Fibroblast of villous mesenchyme (primary cell): Measurements from ENCODE around the gene PCDH9. TPM values are rescaled to one million over a fixed set of nuclear protein-coding genes. Genes with fewer than 3 reads are reported as not detected.

ENCODE experiments used
- DNase-seq: peaks from one replicate; pipeline ENCODE4 v3.0.0-alpha.2; 2010; ENCODE audit warnings: low read depth
- H3K4me3 ChIP-seq: 2 replicates; pipeline ENCODE4 v1.5.1; 2011; ENCODE audit warnings: low read depth, mild to moderate bottlenecking, low read length
- CTCF ChIP-seq: IDR thresholded peaks from 2 replicates; pipeline ENCODE4 v1.5.1; 2012; ENCODE audit warnings: low read depth, mild to moderate bottlenecking, low read length; ENCODE audit not compliant: insufficient read depth
- total RNA-seq: library from RNA; depleted of rRNA; stranded (reverse); fragments of >200 nt; gene quantifications from 2 replicates; pipeline ENCODE4 v1.2.3, GENCODE V29; 2012

The PCDH9 gene
- total RNA-seq, 1 donor, result 9.9 TPM

DNA sequence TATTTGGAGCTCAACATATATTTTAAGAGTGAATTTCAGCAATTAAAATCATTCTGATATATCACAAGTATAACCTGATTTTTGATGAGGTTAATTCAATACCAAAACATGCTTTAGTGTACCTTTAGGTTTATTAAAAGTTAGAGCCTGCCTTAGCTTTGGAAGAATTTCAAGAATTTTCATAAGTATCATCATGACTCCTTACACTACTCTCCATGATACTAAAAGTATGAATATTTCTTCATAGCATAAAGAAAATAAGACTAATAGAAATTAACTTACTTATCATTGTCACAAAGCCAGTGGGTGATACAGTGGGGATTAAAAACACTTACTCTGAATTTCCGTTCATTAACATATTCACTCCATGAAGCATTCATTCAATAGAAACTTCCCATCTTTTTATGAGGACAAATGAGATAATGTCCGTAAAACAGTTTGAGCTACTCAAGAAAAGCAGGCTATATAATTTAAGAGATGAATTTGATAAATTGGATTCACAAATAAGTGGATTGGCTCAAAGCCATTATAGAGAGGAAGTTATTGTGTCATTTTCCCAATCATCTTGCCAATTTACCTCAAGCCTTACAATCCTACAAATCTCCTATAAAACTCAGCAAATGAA, 214.0 kb downstream of the PCDH9 start:
- no peak for DNase-seq
- H3K4me3 ChIP-seq, result no peak overlapping the region
- no peak for TF ChIP-seq CTCF

- H3K4me3 ChIP-seq, result no peak overlapping the region
- no peak for TF ChIP-seq CTCF
- no peak for DNase-seq
These were observed 215.7 kb downstream of the PCDH9 start for GRCh38 chr13:67014399-67014798.

DNA sequence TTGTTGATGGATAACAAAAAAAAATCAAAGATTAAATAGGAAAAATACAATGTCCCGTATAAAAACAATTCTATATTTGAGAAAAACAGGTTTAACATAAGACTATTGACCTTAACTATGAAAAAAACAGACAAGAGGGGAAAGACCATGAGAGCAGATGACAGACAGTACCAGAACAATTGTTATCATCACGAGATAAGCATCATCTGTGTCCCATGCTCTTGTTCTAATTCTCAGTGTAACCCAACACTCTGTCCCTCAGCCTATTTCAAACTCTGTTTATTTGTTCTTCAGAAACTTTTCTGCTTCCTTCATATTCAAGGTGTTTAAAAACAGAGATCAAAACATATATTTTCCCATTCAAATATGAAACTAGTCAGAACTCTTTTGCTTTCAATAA, 216.4 kb downstream of the PCDH9 start:
- no peak for DNase-seq
- TF ChIP-seq CTCF, result no peak
- no peak overlapping the region for H3K4me3 ChIP-seq

DNA sequence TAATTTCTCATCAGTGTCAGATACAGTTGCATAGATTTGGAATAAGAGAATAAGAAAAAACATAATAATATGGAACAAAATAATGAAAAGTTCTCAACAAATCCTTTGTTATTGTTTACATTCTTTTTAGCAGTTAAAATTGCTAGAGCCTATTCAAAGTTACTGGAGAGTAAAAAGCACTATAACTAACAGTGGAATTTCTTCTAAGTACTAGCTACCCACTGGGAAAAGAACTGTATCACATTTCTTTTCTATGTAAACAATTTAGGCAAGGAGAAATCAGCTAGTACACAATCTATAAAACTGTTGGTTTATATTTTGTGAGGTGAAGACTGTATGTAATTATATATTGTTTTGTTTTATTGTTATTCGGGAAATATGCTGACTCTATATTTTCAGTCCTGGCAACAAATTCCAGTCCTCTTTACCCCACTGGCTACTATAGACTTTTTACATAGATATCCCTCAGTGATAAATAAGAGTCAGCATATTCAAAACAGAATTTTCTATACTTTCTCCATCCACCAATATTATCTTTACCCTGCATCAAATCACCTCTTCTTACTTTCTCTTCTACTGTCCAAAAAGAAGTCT, 222.0 kb downstream of the PCDH9 start:
- H3K4me3 ChIP-seq, result no peak overlapping the region
- DNase-seq, result no peak
- TF ChIP-seq CTCF, result no peak

GRCh38 chr13:67004511-67004910, 225.6 kb downstream of the PCDH9 start:
- no peak overlapping the region for H3K4me3 ChIP-seq
- no peak for DNase-seq
- no peak for TF ChIP-seq CTCF

DNA sequence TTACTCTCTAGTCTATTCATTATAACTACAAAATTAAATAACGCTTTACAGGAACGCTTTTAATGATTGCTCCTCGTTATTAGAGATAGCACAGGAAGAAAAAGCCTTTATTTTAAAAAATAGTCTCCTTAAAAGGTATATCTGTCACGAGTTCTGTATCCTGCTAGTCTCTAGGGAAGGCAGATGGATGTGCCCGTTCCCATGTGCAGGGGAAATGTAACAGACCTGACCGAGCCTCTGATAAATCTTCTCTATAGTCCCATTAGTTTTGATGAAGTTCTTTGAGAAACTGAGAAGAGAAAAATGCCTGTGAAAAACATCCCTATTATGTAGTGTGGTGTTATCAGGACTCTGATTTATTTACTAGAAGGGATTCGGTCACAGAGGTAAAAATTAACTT, 226.4 kb downstream of the PCDH9 start:
- TF ChIP-seq CTCF, result no peak
- DNase-seq, result no peak
- no peak overlapping the region for H3K4me3 ChIP-seq

GRCh38 chr13:67001363-67001762, 228.8 kb downstream of the PCDH9 start:
- no peak for TF ChIP-seq CTCF

More at GRCh38 chr13:67001363-67001762, 228.8 kb downstream of the PCDH9 start:
- no peak for DNase-seq
- no peak overlapping the region for H3K4me3 ChIP-seq
